ENCODE measurements around the gene DUXB.

The DUXB gene

GRCh38 chr16:75701361-75701760 is at the start of gene DUXB:
Gene DUXB (minus strand): TSS chr16:75701461. CDS start chr16:75701418, 43 bp downstream.
- no peak for DNase-seq

GRCh38 chr16:75750528-75750927 is 49.3 kb upstream of the DUXB start:
- no peak for DNase-seq

GRCh38 chr16:75746359-75746758 is 45.1 kb upstream of the DUXB start:
- no peak for DNase-seq

GRCh38 chr16:75745823-75746222 is 44.6 kb upstream of the DUXB start:
- DNase-seq, result no peak

- no peak for DNase-seq
Measured at GRCh38 chr16:75745242-75745641, 44.0 kb upstream of the DUXB start.

- DNase-seq, result no peak
Measured at GRCh38 chr16:75742424-75743047, 41.3 kb upstream of the DUXB start.

- no peak for DNase-seq
Measured at GRCh38 chr16:75733305-75734211, 32.3 kb upstream of the DUXB start.

GRCh38 chr16:75732871-75733270 is 31.6 kb upstream of the DUXB start:
- no peak for DNase-seq

- no peak for DNase-seq
Measured at GRCh38 chr16:75727221-75727620, 26.0 kb upstream of the DUXB start.

GRCh38 chr16:75726390-75726789 is 25.1 kb upstream of the DUXB start, which contains the start of gene CPHXL:
Gene CPHXL (minus strand): TSS chr16:75726490. CDS start chr16:75726442, 48 bp downstream.
- no peak for DNase-seq

GRCh38 chr16:75718452-75718851 is 17.2 kb upstream of the DUXB start:
- no peak for DNase-seq

GRCh38 chr16:75714661-75715060 is 13.4 kb upstream of the DUXB start:
- no peak for DNase-seq

GRCh38 chr16:75710344-75710743 is 9.1 kb upstream of the DUXB start:
- no peak for DNase-seq

GRCh38 chr16:75703306-75703705 is 2.0 kb upstream of the DUXB start:
- DNase-seq, result no peak

GRCh38 chr16:75702242-75702641 is 981 bp upstream of the DUXB start:
- DNase-seq, result no peak

- no peak for DNase-seq
Measured at GRCh38 chr16:75697571-75697970, 3.7 kb downstream of the DUXB start.

GRCh38 chr16:75695708-75696107 is 5.6 kb downstream of the DUXB start:
- no peak for DNase-seq

GRCh38 chr16:75687361-75687760 is 13.9 kb downstream of the DUXB start:
- DNase-seq, result no peak

GRCh38 chr16:75682308-75682707 is 19.0 kb downstream of the DUXB start:
- no peak for DNase-seq

- no peak for DNase-seq
Measured at GRCh38 chr16:75679366-75679765, 21.9 kb downstream of the DUXB start.

GRCh38 chr16:75676909-75677308 is 24.4 kb downstream of the DUXB start, which contains the start of gene CPHXL2:
Gene CPHXL2 (minus strand): TSS chr16:75677009. CDS start chr16:75676999, 10 bp downstream.
- DNase-seq, result no peak

- DNase-seq, result no peak
Measured at GRCh38 chr16:75667503-75667902, 33.8 kb downstream of the DUXB start.

- DNase-seq, result no peak
Measured at GRCh38 chr16:75660726-75661302, 40.4 kb downstream of the DUXB start.

- no peak for DNase-seq
Measured at GRCh38 chr16:75660321-75660720, 40.9 kb downstream of the DUXB start.

Measured in NCI-H1048 (cell line).